Astrocyte (in vitro differentiated cells and primary cell): ENCODE results near the gene RPS6KA2.
"Not testable (repeated sequence)": the region's sequence is repeated elsewhere in the genome, so short reads cannot be mapped to it uniquely, and the experiment has no call there.

Source experiments
- EZH2 ChIP-seq: IDR thresholded peaks from 2 replicates; pipeline ENCODE4 v1.6.1; 2012; ENCODE audit warnings: mild to moderate bottlenecking, low read length, inconsistent platforms; ENCODE audit not compliant: insufficient read depth
- TF ChIP-seq, protein P1 (sequence below): IDR thresholded peaks from 2 replicates; pipeline ENCODE4 v1.5.1; 2011; ENCODE audit warnings: low read depth, mild to moderate bottlenecking, inconsistent platforms, low read length, moderate library complexity; ENCODE audit not compliant: insufficient read depth

DNA sequence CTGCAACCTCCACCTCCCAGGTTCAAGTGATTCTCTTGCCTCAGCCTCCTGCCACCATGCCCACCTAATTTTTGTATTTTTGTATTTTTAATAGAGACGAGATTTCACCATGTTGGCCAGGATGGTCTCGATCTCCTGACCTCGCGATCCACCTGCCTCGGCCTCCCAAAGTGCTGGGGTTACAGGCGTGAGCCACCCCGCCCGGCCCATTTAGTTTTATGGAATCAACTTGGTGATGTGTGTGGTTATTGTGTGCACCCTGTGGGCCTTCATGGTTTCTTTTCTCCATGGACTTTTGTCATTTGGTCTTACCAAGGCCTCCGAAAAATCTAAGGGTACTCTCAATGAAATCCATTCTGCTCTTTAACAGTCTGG is 88.1 kb downstream of the RPS6KA2 start:
- TF ChIP-seq, protein P1, sequence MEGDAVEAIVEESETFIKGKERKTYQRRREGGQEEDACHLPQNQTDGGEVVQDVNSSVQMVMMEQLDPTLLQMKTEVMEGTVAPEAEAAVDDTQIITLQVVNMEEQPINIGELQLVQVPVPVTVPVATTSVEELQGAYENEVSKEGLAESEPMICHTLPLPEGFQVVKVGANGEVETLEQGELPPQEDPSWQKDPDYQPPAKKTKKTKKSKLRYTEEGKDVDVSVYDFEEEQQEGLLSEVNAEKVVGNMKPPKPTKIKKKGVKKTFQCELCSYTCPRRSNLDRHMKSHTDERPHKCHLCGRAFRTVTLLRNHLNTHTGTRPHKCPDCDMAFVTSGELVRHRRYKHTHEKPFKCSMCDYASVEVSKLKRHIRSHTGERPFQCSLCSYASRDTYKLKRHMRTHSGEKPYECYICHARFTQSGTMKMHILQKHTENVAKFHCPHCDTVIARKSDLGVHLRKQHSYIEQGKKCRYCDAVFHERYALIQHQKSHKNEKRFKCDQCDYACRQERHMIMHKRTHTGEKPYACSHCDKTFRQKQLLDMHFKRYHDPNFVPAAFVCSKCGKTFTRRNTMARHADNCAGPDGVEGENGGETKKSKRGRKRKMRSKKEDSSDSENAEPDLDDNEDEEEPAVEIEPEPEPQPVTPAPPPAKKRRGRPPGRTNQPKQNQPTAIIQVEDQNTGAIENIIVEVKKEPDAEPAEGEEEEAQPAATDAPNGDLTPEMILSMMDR, result not testable (repeated sequence)
- TF ChIP-seq EZH2, result not testable (repeated sequence)
